ENCODE measurements around the gene BNC1. TPM values are rescaled to one million over a fixed set of nuclear protein-coding genes. Genes with fewer than 3 reads are reported as not detected.

The BNC1 gene
- total and polyA plus RNA-seq, 10 of the 15 experiments (the other 5 are each of a cell fraction or from before 2014, with no cell fraction given) = 0.01 TPM; not detected in 9

- no peak for TF ChIP-seq ELK1 (IDR thresholded peaks at IDR 0.05; ENCODE audit: low read depth, low read length)
- no peak for TF ChIP-seq TBL1XR1 (IDR thresholded peaks at IDR 0.05; ENCODE audit: low read depth, low read length)
- no peak for TF ChIP-seq DPF2 (IDR thresholded peaks at IDR 0.05)
- TF ChIP-seq RB1 (IDR thresholded peaks at IDR 0.05; ENCODE audit: borderline replicate concordance) = 0 out of 2 replicates have a peak, but pooled peaks have one; percentile 47
- TF ChIP-seq ZZZ3 (IDR thresholded peaks at IDR 0.05; ENCODE audit: control insufficient read depth, insufficient read length, low read depth) = no peak
- no peak for TF ChIP-seq PAX8 (IDR thresholded peaks at IDR 0.05)
- TF ChIP-seq MTA3 (IDR thresholded peaks at IDR 0.05; ENCODE audit: borderline replicate concordance, low read length) = no peak
- peak; percentile 87 for TF ChIP-seq SMC3 (IDR thresholded peaks at IDR 0.05; ENCODE audit: borderline replicate concordance, low read length)
- TF ChIP-seq SUPT20H (IDR thresholded peaks at IDR 0.05; ENCODE audit: borderline replicate concordance, control insufficient read depth, low read depth, low read length) = no peak
- TF ChIP-seq CTCF (IDR thresholded peaks at IDR 0.05 in 2 of 3, conservative IDR thresholded peaks at IDR 0.05 in 1 of 3; ENCODE audit: control insufficient read depth in 2 of 3, extremely low read depth in 1 of 3, insufficient read depth in 1 of 3, low read depth in 3 of 3, low read length in 3 of 3) = peak; percentile 70 to 87 (median 81); a peak in 5 of 6 replicates
- no peak for TF ChIP-seq SIX5 (IDR thresholded peaks at IDR 0.05; ENCODE audit: low read depth, low read length, severe bottlenecking)
- TF ChIP-seq NR2C2 (IDR thresholded peaks at IDR 0.05; ENCODE audit: borderline replicate concordance, control insufficient read depth, insufficient read length, low read depth) = no peak
- no peak for TF ChIP-seq RAD51 (IDR thresholded peaks at IDR 0.05)
- TF ChIP-seq MYB (IDR thresholded peaks at IDR 0.05; ENCODE audit: borderline replicate concordance, low read depth, low read length) = no peak
- no peak for TF ChIP-seq NBN (IDR thresholded peaks at IDR 0.05)
- no peak for TF ChIP-seq MXI1 (IDR thresholded peaks at IDR 0.05; ENCODE audit: low read depth, low read length)
Measured at GRCh38 chr15:83248151-83249029, 36.1 kb downstream of the BNC1 start (continued).

Measured in GM12878 (cell line).